HEK293 (cell line): Measurements from ENCODE around the gene IQCH.

Experiments used
- FEZF1 ChIP-seq: fragments of 450-650 bp; formaldehyde crosslinking; IDR thresholded peaks from 2 replicates; pipeline ENCODE4 v1.5.1; 2016; ENCODE audit warnings: missing biosample characterization, missing genetic modification characterization
- HOXA7 ChIP-seq: sonication (generic); formaldehyde crosslinking; IDR thresholded peaks from 2 replicates; pipeline ENCODE4 v1.8.1; 2022; ENCODE audit warnings: missing genetic modification reagents, borderline replicate concordance
- IKZF3 ChIP-seq: fragments of 450-650 bp; IDR thresholded peaks from 2 replicates; pipeline ENCODE4 v1.5.0; 2018; ENCODE audit warnings: missing biosample characterization, mild to moderate bottlenecking, missing genetic modification characterization, moderate library complexity
- KLF9 ChIP-seq: fragments of 450-650 bp; formaldehyde crosslinking; IDR thresholded peaks from 2 replicates; pipeline ENCODE4 v1.5.1; 2016; ENCODE audit warnings: missing biosample characterization, missing genetic modification characterization, low read depth
- REPIN1 ChIP-seq: fragments of 450-650 bp; formaldehyde crosslinking; IDR thresholded peaks from 2 replicates; pipeline ENCODE4 v1.5.1; 2017; ENCODE audit warnings: missing biosample characterization, missing genetic modification characterization, low read depth
- SP3 ChIP-seq: fragments of 450-650 bp; formaldehyde crosslinking; IDR thresholded peaks from 2 replicates; pipeline ENCODE4 v1.5.1; 2016; ENCODE audit warnings: missing biosample characterization, missing genetic modification characterization
- TRIM28 ChIP-seq: IDR thresholded peaks from 2 replicates; pipeline ENCODE4 v1.6.1; 2011; ENCODE audit warnings: low read length, control low read depth, borderline replicate concordance
- YY2 ChIP-seq: fragments of 450-650 bp; formaldehyde crosslinking; IDR thresholded peaks from 2 replicates; pipeline ENCODE4 v1.5.1; 2016; ENCODE audit warnings: missing biosample characterization, missing genetic modification characterization
- ZNF132 ChIP-seq: fragments of 450-650 bp; formaldehyde crosslinking; IDR thresholded peaks from 2 replicates; pipeline ENCODE4 v1.5.1; 2017; ENCODE audit warnings: missing biosample characterization, missing genetic modification characterization, borderline replicate concordance
- ZNF23 ChIP-seq: fragments of 450-650 bp; formaldehyde crosslinking; IDR thresholded peaks from 2 replicates; pipeline ENCODE4 v1.5.1; 2016; ENCODE audit warnings: missing biosample characterization, missing genetic modification characterization, borderline replicate concordance
- ZNF560 ChIP-seq: fragments of 450-650 bp; formaldehyde crosslinking; IDR thresholded peaks from 2 replicates; pipeline ENCODE4 v1.5.1; 2017; ENCODE audit warnings: missing biosample characterization, missing genetic modification characterization, borderline replicate concordance
- TF ChIP-seq, protein P1 (sequence below): fragments of 450-650 bp; formaldehyde crosslinking; IDR thresholded peaks from 2 replicates; pipeline ENCODE4 v1.5.1; 2016; ENCODE audit warnings: missing biosample characterization, missing genetic modification characterization
- TF ChIP-seq, protein P2 (sequence below): fragments of 450-650 bp; formaldehyde crosslinking; IDR thresholded peaks from 2 replicates; pipeline ENCODE4; 2016; ENCODE audit warnings: missing biosample characterization, missing genetic modification characterization
- TF ChIP-seq, protein P3 (sequence below): fragments of 450-650 bp; formaldehyde crosslinking; conservative IDR thresholded peaks from 2 replicates; pipeline ENCODE4 v1.5.1; 2016; ENCODE audit warnings: low read depth, missing biosample characterization, missing genetic modification characterization
- TF ChIP-seq, protein P4 (sequence below): fragments of 450-650 bp; formaldehyde crosslinking; IDR thresholded peaks from 2 replicates; pipeline ENCODE4 v1.5.1; 2016; ENCODE audit warnings: missing biosample characterization, missing genetic modification characterization, low read depth
- TF ChIP-seq, protein P5 (sequence below): fragments of 450-650 bp; formaldehyde crosslinking; IDR thresholded peaks from 2 replicates; pipeline ENCODE4 v1.5.1; 2016; ENCODE audit warnings: missing biosample characterization, missing genetic modification characterization
- TF ChIP-seq, protein P6 (sequence below): fragments of 450-650 bp; IDR thresholded peaks from 2 replicates; pipeline ENCODE4 v1.5.1; 2018; ENCODE audit warnings: missing biosample characterization, missing genetic modification characterization
- TF ChIP-seq, protein P7 (sequence below): fragments of 450-650 bp; formaldehyde crosslinking; IDR thresholded peaks from 2 replicates; pipeline ENCODE4 v1.5.1; 2017; ENCODE audit warnings: missing biosample characterization, missing genetic modification characterization

Gene IQCH

DNA sequence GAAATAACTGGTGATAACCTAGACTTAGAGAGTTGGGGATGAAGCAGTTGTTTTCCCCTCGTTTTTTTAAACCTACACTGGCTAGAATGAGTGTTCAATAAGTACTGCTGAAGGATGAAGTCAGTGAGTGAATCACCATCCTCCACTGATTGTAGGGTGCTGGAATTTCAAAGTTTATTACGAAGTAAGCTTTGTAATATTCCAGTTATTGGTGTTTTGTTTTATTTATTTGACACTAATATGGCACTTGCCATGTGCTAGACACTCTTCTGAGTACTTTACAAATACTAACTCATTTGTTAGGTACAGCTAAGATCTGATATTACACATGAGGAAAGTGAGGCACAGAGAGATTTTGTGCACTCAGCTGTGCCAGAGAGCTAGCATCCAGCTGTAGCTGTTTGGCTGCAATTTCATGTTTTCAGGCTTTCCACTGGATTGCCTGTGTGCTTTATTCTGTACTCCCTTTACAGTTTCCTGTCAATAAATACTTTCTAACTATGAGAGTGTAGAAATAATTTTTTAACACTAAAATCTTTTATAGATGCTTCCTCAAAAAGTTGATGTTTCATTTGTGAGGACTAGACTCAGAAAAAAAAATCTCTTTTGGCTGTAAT, 293.8 kb downstream of the IQCH start (continued):
- TF ChIP-seq KLF9 (tag by site-specific recombination) (no peak), IKZF3 (tag by site-specific recombination) (no peak), ZNF23 (no peak), ZNF560 (tag by site-specific recombination) (no peak), TRIM28 (0 out of 2 replicates have a peak, but pooled peaks have one; percentile 2), HOXA7 (no peak), SP3 (no peak), ZNF132 (tag by site-specific recombination) (no peak), REPIN1 (tag by site-specific recombination) (no peak), YY2 (tag by site-specific recombination) (no peak), FEZF1 (tag by site-specific recombination) (no peak)
- TF ChIP-seq, protein P1, sequence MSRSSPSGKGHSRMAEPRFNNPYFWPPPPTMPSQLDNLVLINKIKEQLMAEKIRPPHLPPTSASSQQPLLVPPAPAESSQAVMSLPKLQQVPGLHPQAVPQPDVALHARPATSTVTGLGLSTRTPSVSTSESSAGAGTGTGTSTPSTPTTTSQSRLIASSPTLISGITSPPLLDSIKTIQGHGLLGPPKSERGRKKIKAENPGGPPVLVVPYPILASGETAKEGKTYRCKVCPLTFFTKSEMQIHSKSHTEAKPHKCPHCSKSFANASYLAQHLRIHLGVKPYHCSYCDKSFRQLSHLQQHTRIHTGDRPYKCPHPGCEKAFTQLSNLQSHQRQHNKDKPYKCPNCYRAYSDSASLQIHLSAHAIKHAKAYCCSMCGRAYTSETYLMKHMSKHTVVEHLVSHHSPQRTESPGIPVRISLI (tag by site-specific recombination), result 0 out of 2 replicates have a peak, but pooled peaks have one; percentile 25
- TF ChIP-seq, protein P2, sequence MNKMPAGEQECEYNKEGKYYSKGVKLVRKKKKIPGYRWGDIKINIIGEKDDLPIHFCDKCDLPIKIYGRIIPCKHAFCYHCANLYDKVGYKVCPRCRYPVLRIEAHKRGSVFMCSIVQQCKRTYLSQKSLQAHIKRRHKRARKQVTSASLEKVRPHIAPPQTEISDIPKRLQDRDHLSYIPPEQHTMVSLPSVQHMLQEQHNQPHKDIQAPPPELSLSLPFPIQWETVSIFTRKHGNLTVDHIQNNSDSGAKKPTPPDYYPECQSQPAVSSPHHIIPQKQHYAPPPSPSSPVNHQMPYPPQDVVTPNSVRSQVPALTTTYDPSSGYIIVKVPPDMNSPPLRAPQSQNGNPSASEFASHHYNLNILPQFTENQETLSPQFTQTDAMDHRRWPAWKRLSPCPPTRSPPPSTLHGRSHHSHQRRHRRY, result no peak
- TF ChIP-seq, protein P3, sequence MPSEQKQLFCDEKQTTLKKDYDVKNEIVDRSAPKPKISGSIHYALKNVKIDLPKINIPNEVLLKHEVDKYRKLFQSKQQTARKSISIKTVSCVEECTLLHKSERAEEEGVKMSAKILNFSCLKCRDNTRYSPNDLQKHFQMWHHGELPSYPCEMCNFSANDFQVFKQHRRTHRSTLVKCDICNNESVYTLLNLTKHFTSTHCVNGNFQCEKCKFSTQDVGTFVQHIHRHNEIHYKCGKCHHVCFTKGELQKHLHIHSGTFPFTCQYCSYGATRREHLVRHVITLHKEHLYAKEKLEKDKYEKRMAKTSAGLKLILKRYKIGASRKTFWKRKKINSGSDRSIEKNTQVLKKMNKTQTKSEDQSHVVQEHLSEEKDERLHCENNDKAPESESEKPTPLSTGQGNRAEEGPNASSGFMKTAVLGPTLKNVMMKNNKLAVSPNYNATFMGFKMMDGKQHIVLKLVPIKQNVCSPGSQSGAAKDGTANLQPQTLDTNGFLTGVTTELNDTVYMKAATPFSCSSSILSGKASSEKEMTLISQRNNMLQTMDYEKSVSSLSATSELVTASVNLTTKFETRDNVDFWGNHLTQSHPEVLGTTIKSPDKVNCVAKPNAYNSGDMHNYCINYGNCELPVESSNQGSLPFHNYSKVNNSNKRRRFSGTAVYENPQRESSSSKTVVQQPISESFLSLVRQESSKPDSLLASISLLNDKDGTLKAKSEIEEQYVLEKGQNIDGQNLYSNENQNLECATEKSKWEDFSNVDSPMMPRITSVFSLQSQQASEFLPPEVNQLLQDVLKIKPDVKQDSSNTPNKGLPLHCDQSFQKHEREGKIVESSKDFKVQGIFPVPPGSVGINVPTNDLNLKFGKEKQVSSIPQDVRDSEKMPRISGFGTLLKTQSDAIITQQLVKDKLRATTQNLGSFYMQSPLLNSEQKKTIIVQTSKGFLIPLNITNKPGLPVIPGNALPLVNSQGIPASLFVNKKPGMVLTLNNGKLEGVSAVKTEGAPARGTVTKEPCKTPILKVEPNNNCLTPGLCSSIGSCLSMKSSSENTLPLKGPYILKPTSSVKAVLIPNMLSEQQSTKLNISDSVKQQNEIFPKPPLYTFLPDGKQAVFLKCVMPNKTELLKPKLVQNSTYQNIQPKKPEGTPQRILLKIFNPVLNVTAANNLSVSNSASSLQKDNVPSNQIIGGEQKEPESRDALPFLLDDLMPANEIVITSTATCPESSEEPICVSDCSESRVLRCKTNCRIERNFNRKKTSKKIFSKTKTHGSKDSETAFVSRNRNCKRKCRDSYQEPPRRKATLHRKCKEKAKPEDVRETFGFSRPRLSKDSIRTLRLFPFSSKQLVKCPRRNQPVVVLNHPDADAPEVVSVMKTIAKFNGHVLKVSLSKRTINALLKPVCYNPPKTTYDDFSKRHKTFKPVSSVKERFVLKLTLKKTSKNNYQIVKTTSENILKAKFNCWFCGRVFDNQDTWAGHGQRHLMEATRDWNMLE (tag by site-specific recombination), result no peak
- TF ChIP-seq, protein P4, sequence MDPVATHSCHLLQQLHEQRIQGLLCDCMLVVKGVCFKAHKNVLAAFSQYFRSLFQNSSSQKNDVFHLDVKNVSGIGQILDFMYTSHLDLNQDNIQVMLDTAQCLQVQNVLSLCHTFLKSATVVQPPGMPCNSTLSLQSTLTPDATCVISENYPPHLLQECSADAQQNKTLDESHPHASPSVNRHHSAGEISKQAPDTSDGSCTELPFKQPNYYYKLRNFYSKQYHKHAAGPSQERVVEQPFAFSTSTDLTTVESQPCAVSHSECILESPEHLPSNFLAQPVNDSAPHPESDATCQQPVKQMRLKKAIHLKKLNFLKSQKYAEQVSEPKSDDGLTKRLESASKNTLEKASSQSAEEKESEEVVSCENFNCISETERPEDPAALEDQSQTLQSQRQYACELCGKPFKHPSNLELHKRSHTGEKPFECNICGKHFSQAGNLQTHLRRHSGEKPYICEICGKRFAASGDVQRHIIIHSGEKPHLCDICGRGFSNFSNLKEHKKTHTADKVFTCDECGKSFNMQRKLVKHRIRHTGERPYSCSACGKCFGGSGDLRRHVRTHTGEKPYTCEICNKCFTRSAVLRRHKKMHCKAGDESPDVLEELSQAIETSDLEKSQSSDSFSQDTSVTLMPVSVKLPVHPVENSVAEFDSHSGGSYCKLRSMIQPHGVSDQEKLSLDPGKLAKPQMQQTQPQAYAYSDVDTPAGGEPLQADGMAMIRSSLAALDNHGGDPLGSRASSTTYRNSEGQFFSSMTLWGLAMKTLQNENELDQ (tag by site-specific recombination), result no peak
- TF ChIP-seq, protein P5, sequence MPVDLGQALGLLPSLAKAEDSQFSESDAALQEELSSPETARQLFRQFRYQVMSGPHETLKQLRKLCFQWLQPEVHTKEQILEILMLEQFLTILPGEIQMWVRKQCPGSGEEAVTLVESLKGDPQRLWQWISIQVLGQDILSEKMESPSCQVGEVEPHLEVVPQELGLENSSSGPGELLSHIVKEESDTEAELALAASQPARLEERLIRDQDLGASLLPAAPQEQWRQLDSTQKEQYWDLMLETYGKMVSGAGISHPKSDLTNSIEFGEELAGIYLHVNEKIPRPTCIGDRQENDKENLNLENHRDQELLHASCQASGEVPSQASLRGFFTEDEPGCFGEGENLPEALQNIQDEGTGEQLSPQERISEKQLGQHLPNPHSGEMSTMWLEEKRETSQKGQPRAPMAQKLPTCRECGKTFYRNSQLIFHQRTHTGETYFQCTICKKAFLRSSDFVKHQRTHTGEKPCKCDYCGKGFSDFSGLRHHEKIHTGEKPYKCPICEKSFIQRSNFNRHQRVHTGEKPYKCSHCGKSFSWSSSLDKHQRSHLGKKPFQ (tag by site-specific recombination), result no peak
- TF ChIP-seq, protein P6, sequence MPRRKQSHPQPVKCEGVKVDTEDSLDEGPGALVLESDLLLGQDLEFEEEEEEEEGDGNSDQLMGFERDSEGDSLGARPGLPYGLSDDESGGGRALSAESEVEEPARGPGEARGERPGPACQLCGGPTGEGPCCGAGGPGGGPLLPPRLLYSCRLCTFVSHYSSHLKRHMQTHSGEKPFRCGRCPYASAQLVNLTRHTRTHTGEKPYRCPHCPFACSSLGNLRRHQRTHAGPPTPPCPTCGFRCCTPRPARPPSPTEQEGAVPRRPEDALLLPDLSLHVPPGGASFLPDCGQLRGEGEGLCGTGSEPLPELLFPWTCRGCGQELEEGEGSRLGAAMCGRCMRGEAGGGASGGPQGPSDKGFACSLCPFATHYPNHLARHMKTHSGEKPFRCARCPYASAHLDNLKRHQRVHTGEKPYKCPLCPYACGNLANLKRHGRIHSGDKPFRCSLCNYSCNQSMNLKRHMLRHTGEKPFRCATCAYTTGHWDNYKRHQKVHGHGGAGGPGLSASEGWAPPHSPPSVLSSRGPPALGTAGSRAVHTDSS, result no peak
- TF ChIP-seq, protein P7, sequence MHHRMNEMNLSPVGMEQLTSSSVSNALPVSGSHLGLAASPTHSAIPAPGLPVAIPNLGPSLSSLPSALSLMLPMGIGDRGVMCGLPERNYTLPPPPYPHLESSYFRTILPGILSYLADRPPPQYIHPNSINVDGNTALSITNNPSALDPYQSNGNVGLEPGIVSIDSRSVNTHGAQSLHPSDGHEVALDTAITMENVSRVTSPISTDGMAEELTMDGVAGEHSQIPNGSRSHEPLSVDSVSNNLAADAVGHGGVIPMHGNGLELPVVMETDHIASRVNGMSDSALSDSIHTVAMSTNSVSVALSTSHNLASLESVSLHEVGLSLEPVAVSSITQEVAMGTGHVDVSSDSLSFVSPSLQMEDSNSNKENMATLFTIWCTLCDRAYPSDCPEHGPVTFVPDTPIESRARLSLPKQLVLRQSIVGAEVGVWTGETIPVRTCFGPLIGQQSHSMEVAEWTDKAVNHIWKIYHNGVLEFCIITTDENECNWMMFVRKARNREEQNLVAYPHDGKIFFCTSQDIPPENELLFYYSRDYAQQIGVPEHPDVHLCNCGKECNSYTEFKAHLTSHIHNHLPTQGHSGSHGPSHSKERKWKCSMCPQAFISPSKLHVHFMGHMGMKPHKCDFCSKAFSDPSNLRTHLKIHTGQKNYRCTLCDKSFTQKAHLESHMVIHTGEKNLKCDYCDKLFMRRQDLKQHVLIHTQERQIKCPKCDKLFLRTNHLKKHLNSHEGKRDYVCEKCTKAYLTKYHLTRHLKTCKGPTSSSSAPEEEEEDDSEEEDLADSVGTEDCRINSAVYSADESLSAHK, result no peak
